K562 (cell line): ENCODE measurements around the gene DCAF11. TPM values are rescaled to one million over a fixed set of nuclear protein-coding genes. Genes with fewer than 3 reads are reported as not detected.

Source experiments
- ATAC-seq: fragments of 200-7000 bp; cut with Tn5 transposase; 3 replicates; pipeline ENCODE4 v1.9.1; 2020; ENCODE audit warnings: moderate library complexity
- BruUV-seq: library from RNA; stranded (reverse); fragments of 400-500 nt; replicated peaks from 2 replicates; lab custom pipeline; 2021; lab: Mats Ljungman, UMichigan
- CTCF ChIA-PET: fragments of 300-600 bp; formaldehyde crosslinking; extraction: SDS; loops from one replicate; lab custom pipeline; 2021; ENCODE audit warnings: low intra/inter-chr PET ratio; lab: Yijun Ruan, JAX
- POLR2A ChIA-PET: fragments of 300-600, 350-650 bp; sonication (Branson Sonifier 250); formaldehyde crosslinking; extraction: SDS; loops from one replicate; lab custom pipeline; 2021; ENCODE audit warnings: antibody characterized with exemption, inconsistent platforms; lab: Yijun Ruan, JAX
- DNase-seq, 4 experiments: peaks; one replicate each; pipeline versions ENCODE4 v3.0.0 to v3.0.0-alpha.2; 2011 to 2018; ENCODE audit warnings: low spot score in 3 of 4, mixed read lengths in 3 of 4; ENCODE audit errors: extremely low read depth in 1 of 4
- FAIRE-seq: peaks from 2 replicates; lab custom pipeline; 2011; peaks lifted over from hg19 to GRCh38; lab: Jason Lieb, UNC
- H2AFZ ChIP-seq: 2 replicates; pipeline ENCODE4 v1.6.0; 2011; ENCODE audit warnings: low read depth, low read length, control low read depth, inconsistent platforms
- H3K27ac ChIP-seq: fragments of 200-600 bp; 3 replicates; pipeline ENCODE4 v1.8.0; 2011; ENCODE audit warnings: low read depth, mild to moderate bottlenecking, control low read depth, inconsistent platforms, low read length, moderate library complexity, mixed read lengths; ENCODE audit errors: extremely low read depth
- H3K27me3 ChIP-seq, 2 experiments: fragments of 300-600 bp in 1 of 2; 2 replicates in 1 of 2; 3 replicates in 1 of 2; pipeline versions ENCODE4 v1.6.0 to v1.8.0; 2011; ENCODE audit warnings: inconsistent platforms in 2 of 2, low read length in 2 of 2, mild to moderate bottlenecking in 1 of 2, mixed read lengths in 1 of 2, moderate library complexity in 1 of 2; ENCODE audit not compliant: control insufficient read depth in 2 of 2, insufficient read depth in 2 of 2
- H3K36me3 ChIP-seq: fragments of 300-600 bp; 3 replicates; pipeline ENCODE4 v1.8.0; 2011; ENCODE audit warnings: mild to moderate bottlenecking, low read length, inconsistent platforms; ENCODE audit not compliant: control insufficient read depth, insufficient read depth
- H3K4me1 ChIP-seq, 2 experiments: fragments of 200-600 bp in 1 of 2; replicated peaks in 1 of 2; 2 replicates in 1 of 2; 3 replicates in 1 of 2; pipeline versions ENCODE4 v1.5.1 to v1.8.0; 2011; ENCODE audit warnings: inconsistent platforms in 2 of 2, low read length in 2 of 2, mild to moderate bottlenecking in 1 of 2, mixed read lengths in 1 of 2, moderate library complexity in 1 of 2; ENCODE audit not compliant: control insufficient read depth in 2 of 2, insufficient read depth in 2 of 2
- H3K4me2 ChIP-seq: 2 replicates; pipeline ENCODE4 v1.6.1; 2011; ENCODE audit warnings: low read length, control low read depth, inconsistent platforms, mixed read lengths; ENCODE audit not compliant: insufficient read depth
- H3K4me3 ChIP-seq: fragments of 200-600 bp; sonication (generic), shearing (Covaris generic); 2 replicates; pipeline ENCODE4 v1.5.1; 2016; ENCODE audit warnings: control low read depth, inconsistent platforms
- H3K79me2 ChIP-seq: fragments of 200-600 bp; 3 replicates; pipeline ENCODE4 v1.8.0; 2011; ENCODE audit warnings: low read length, inconsistent platforms; ENCODE audit not compliant: control insufficient read depth, insufficient read depth
- H3K9ac ChIP-seq, 2 experiments: 2 replicates each; pipeline versions ENCODE4 v1.6.0 to v1.6.1; 2011; ENCODE audit warnings: low read depth in 2 of 2, low read length in 2 of 2, control low read depth in 1 of 2, inconsistent platforms in 1 of 2, mild to moderate bottlenecking in 1 of 2, mixed read lengths in 1 of 2; ENCODE audit not compliant: insufficient read depth in 1 of 2
- H3K9me1 ChIP-seq: one replicate; pipeline ENCODE4 v1.6.0; 2011; ENCODE audit warnings: inconsistent platforms, mild to moderate bottlenecking, low read length, moderate library complexity; ENCODE audit not compliant: control insufficient read depth, insufficient read depth
- H3K9me3 ChIP-seq: replicated peaks from 2 replicates; pipeline ENCODE4 v1.5.1; 2011; ENCODE audit warnings: low read depth, low read length, inconsistent platforms; ENCODE audit not compliant: control insufficient read depth, insufficient read depth
- H4K20me1 ChIP-seq: replicated peaks from 2 replicates; pipeline ENCODE4 v1.6.1; 2011; ENCODE audit warnings: low read length, inconsistent platforms, mixed read lengths; ENCODE audit not compliant: control insufficient read depth, insufficient read depth
- AFF4 ChIP-seq: sonication (generic); formaldehyde crosslinking; IDR thresholded peaks from 2 replicates; pipeline ENCODE4 v1.8.0; 2023; ENCODE audit warnings: mild to moderate bottlenecking, missing genetic modification reagents
- DACH1 ChIP-seq: fragments of 450-650 bp; IDR thresholded peaks from 2 replicates; pipeline ENCODE4 v1.6.1; 2018; ENCODE audit not compliant: partially characterized antibody
- DPF2 ChIP-seq: fragments of 450-650 bp; IDR thresholded peaks from 2 replicates; pipeline ENCODE4 v1.6.1; 2016
- E2F6 ChIP-seq, 2 experiments: IDR thresholded peaks; 2 replicates each; pipeline ENCODE4 v1.6.1; 2011; ENCODE audit warnings: borderline replicate concordance in 1 of 2, control low read depth in 1 of 2, low read depth in 1 of 2, low read length in 1 of 2, mild to moderate bottlenecking in 1 of 2, mixed read lengths in 1 of 2, moderate library complexity in 1 of 2; ENCODE audit not compliant: insufficient read depth in 1 of 2, insufficient read length in 1 of 2, poor library complexity in 1 of 2, severe bottlenecking in 1 of 2; ENCODE audit errors: extremely low read depth in 1 of 2
- MAX ChIP-seq: sonication (generic); formaldehyde crosslinking; IDR thresholded peaks from 2 replicates; pipeline ENCODE4 v1.9.0; 2022; ENCODE audit warnings: mild to moderate bottlenecking, missing genetic modification reagents
- NBN ChIP-seq: fragments of 450-650 bp; IDR thresholded peaks from 2 replicates; pipeline ENCODE4 v1.6.1; 2016; ENCODE audit warnings: low read depth, mild to moderate bottlenecking
- POLR2A ChIP-seq: fragments of 450-650 bp; conservative IDR thresholded peaks from 2 replicates; pipeline ENCODE4 v1.6.1; 2016
- PRPF4 ChIP-seq: fragments of 200-400 bp; formaldehyde crosslinking; IDR thresholded peaks from one replicate; pipeline ENCODE4 v1.6.1; 2017; ENCODE audit warnings: low read length, low read depth, mild to moderate bottlenecking; ENCODE audit not compliant: insufficient read depth, poor library complexity, severe bottlenecking
- TEAD4 ChIP-seq, 2 experiments: sonication (generic) in 1 of 2; formaldehyde crosslinking in 1 of 2; IDR thresholded peaks; 2 replicates each; pipeline versions ENCODE4 v1.6.1 to v1.8.0; 2012 to 2022; ENCODE audit warnings: borderline replicate concordance in 1 of 2, inconsistent platforms in 1 of 2, low read length in 1 of 2, mild to moderate bottlenecking in 1 of 2, missing genetic modification reagents in 1 of 2
- YBX1 ChIP-seq: fragments of 450-650 bp; IDR thresholded peaks from 2 replicates; pipeline ENCODE4 v1.7.1; 2016; ENCODE audit warnings: mild to moderate bottlenecking
- ZNF639 ChIP-seq, 2 experiments: fragments of 200-800 bp in 1 of 2; sonication (Bioruptor generic) in 1 of 2; sonication (generic) in 1 of 2; formaldehyde crosslinking in 1 of 2; IDR thresholded peaks in 1 of 2; conservative IDR thresholded peaks in 1 of 2; 2 replicates each; pipeline versions ENCODE4 v1.5.0 to v1.6.1; 2016 to 2020; ENCODE audit warnings: missing compliant biosample characterization in 1 of 2, missing genetic modification characterization in 1 of 2, missing genetic modification reagents in 1 of 2
- ZNF764 ChIP-seq: fragments of 250-450 bp; sonication (Bioruptor Pico); IDR thresholded peaks from 2 replicates; pipeline ENCODE4 v1.4.0; 2020; ENCODE audit warnings: low read depth, mild to moderate bottlenecking, moderate library complexity
- WGBS: fragments of 100-300 bp; shearing (Covaris generic); methylation state at CpG from one replicate; pipeline ENCODE4 v1.1.6; 2016; ENCODE audit warnings: low coverage, mixed read lengths; ENCODE audit not compliant: insufficient coverage; ENCODE audit errors: missing lambda C conversion rate; 5-methylcytosine and 5-hydroxymethylcytosine counted together
- in situ Hi-C: fragments of 300-500 bp; cut with MboI; formaldehyde crosslinking; loops from 4 replicates; pipeline ENCODE4 v1.15.0; 2018; ENCODE audit warnings: inconsistent platforms, mixed read lengths
- intact Hi-C: fragments of 100-400 bp; cut with micrococcal nuclease; formaldehyde crosslinking; loops from 2 replicates; pipeline ENCODE4 v1.14.2; 2022
- polyA plus RNA-seq, 8 experiments: library from polyadenylated mRNA; depleted of rRNA in 4 of 8; stranded (reverse) in 5 of 8; unstranded in 3 of 8; fragments of >200 nt; fragmentation: Nextera tagmentation in 2 of 8; fragmentation: Illumina TruSeq in 1 of 8; extraction: Ambion mirVana in 2 of 8; extraction: Trizol in 1 of 8; gene quantifications; 2 replicates each; pipeline versions ENCODE4 v1.2.1 to v1.2.3, GENCODE V29; 2011 to 2014; ENCODE audit warnings: inconsistent platforms in 1 of 8, missing spikeins in 1 of 8
- total RNA-seq, 7 experiments: library from RNA; depleted of rRNA in 6 of 7; stranded (reverse); fragments of >200 nt in 6 of 7; fragmentation: Illumina TruSeq in 2 of 7; extraction: Trizol in 2 of 7; gene quantifications; 2 replicates each; pipeline versions ENCODE4 v1.2.1 to v1.2.3, GENCODE V29; 2011 to 2021; ENCODE audit warnings: low replicate concordance in 1 of 7

DCAF11 gene
- total and polyA plus RNA-seq, 9 of the 15 experiments (the other 6 are each of a cell fraction or from before 2014, with no cell fraction given) = 8.5 to 46.2 (median 36.4) TPM

- no TSS peak for BruUV-seq
- in situ Hi-C loops (no loop called here), intact Hi-C loops (loop anchor here (2.0 kb wide), 2 partner anchors 19 to 33 kb away; partner anchors contain the start of genes PCK2, PSME2 and RNF31)
- H3K4me1 ChIP-seq = peaks cover 10% of the 10 kb centered on the region in 2 experiments; a peak in 4 of 5 replicates
- H3K36me3 ChIP-seq = peaks cover 28% of the 10 kb centered on the region; the same call in 2 of the 3 replicates
- ATAC-seq (peak; percentile 82), FAIRE-seq (no peak), DNase-seq (peak; percentile 68 to 91 (median 71))
- peak overlapping the region; percentile 87 for H2AFZ ChIP-seq
- peak overlapping the region; percentile 51 for H3K4me3 ChIP-seq
- H3K9ac ChIP-seq = peak overlapping the region; percentile 89 to 97
- H3K9me3 ChIP-seq = no peaks in the 10 kb centered on the region
- peak overlapping the region; percentile 95 for H3K27ac ChIP-seq
- peak overlapping the region; percentile 94 for H3K4me2 ChIP-seq
- WGBS = under 1% methylated on average over 41 of the region's 42 CpGs
- H3K79me2 ChIP-seq = peaks cover 18% of the 10 kb centered on the region
- CTCF ChIA-PET = interaction anchor here (0.6 kb wide), 1 partner anchor 313 kb away, joined by 3 read pairs; no protein-coding TSS in a partner anchor
- H3K27me3 ChIP-seq = no peaks in the 10 kb centered on the region
- no peaks in the 10 kb centered on the region for H4K20me1 ChIP-seq
- POLR2A ChIA-PET = interaction anchor here (0.7 to 5.0 kb wide), 18 partner anchors 8 to 193 kb away, joined by 3 to 38 read pairs (median 5); partner anchors contain the start of genes CHMP4A, EMC9, PCK2 and PSME1
- no peaks in the 10 kb centered on the region for H3K9me1 ChIP-seq
- peak; percentile 44 for TF ChIP-seq MAX
- TF ChIP-seq POLR2A = peak; percentile 88
- TF ChIP-seq DACH1 = peak; percentile 48
- 0 out of 2 replicates have a peak, but pooled peaks have one; percentile 0 for TF ChIP-seq TEAD4 (IDR thresholded peaks at IDR 0.05; ENCODE audit: low read length)
- TF ChIP-seq TEAD4 (CRISPR knock-in tag; IDR thresholded peaks at IDR 0.05; ENCODE audit: borderline replicate concordance) = no peak
- 0 out of 2 replicates have a peak, but pooled peaks have one; percentile 57 for TF ChIP-seq AFF4
- TF ChIP-seq E2F6 (IDR thresholded peaks at IDR 0.05; ENCODE audit: borderline replicate concordance in 1 of 2, extremely low read depth in 1 of 2, insufficient read depth in 1 of 2, insufficient read length in 1 of 2, low read depth in 1 of 2, low read length in 1 of 2, poor library complexity in 1 of 2, severe bottlenecking in 1 of 2) = peak in 1 of 2 experiments; percentile 28
- TF ChIP-seq ZNF639 (CRISPR knock-in tag; conservative IDR thresholded peaks at IDR 0.05 in 1 of 2, IDR thresholded peaks at IDR 0.05 in 1 of 2) = peak in 1 of 2 experiments; percentile 90; a peak in 2 of 4 replicates
- no peak for TF ChIP-seq YBX1
- TF ChIP-seq DPF2 = peak; percentile 22
- TF ChIP-seq NBN = peak; percentile 45; the same call in 1 of the 2 replicates
- no peak for TF ChIP-seq PRPF4
- no peak for TF ChIP-seq ZNF764
Observed at GRCh38 chr14:24113801-24114531, 611 bp upstream of the DCAF11 start.
